Left forelimb (tissue), 1 donor: ENCODE results near the gene CTNNBL1.

Source experiments
- DNase-seq: peaks from one replicate; pipeline ENCODE4 v3.0.0-alpha.2; 2018; ENCODE audit warnings: low spot score

CTNNBL1 gene

GRCh38 chr20:37816003-37816402, 122.2 kb downstream of the CTNNBL1 start:
- DNase-seq, result no peak

DNA sequence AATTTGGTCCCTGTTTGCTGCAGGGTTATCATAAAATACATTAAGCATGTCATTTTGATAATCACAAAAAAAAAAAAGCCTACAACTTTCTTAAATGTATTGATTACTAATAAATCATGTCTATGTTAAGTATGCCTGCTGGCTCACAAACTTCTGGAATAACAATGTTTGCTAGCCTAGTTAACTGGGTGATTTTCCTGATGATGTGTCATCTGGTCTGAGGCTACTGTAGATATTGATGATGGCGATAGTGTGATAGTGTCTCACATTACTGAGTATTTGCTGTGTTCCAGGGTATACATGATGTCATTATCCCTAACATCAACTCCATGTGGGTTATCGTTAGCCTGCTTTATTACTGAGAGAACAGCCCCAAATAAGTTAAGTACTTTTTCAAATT, 122.9 kb downstream of the CTNNBL1 start:
- DNase-seq, result no peak

DNA sequence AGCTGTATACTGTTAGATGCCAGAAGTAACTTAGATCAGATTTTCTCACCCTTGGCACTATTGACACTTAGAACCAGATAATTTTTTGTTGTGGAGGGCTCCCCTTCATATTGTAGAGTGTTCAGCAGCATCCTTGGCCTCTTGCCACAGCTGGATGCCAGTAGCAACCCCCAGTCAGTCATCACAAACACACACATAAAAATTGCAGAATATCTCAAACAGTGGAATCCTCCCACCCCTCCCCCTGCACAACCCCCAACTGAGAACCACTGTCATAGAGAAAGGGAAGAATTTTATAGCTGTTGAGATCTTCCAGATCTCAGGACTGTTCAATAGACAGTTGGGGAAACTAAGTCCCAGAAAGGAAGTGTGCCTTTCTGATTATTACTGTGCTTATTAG, 127.9 kb downstream of the CTNNBL1 start:
- DNase-seq, result no peak

DNA sequence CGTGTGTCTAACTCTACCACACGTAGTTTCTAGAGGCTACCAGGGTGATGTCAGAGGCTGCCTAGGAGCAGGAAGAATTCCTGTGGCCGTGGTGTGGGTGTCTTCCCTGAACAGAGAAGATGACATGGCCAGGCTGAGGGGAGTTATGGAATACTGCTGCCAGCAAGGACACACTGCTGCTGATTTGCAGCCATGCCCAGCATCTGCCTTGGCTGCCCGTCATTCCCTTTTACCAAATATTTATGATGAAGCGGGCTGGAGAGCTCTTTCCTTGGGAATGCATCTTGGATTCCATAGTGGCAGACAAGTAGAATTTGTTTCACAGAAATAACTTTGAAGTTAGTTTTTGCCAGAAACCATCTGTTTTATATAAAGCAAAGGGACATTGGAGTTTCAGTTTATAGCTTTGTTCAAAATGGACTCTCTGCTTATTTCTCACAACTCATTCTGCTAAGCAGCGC, 128.3 kb downstream of the CTNNBL1 start:
- no peak for DNase-seq

DNA sequence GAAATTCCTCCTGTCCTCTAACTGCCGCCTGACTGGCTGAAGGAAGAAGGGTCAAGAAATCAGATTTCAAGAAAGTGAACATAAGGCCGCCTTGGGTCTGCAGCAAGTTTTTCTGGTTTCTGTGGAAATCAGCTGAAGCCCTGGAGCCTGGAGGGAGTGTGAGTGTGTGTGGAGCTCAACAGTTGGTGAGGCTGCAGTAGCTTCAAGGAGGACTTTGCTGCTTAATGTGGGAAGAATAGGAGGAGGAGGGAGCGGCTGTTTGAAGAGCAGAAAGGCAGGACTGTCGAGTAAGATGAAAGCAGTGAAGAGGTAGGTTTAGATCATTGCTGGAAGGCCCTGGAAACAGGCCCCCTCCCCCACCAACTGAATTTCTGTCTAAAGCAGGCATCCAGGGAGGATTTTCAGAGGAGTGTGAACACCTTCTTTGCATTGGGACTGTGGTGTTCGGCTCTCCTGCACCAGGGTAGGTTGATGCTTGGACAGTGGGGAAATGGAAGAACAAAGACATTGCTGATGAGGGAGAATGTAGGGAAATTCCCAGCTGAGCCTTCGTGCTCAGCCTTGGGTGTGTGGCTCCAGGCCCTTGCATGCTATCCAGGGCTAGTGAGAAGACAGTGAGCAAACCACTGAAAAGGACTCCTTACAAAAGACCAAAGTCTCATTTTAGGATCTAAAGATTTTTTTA, 129.6 kb downstream of the CTNNBL1 start:
- DNase-seq, result no peak

DNA sequence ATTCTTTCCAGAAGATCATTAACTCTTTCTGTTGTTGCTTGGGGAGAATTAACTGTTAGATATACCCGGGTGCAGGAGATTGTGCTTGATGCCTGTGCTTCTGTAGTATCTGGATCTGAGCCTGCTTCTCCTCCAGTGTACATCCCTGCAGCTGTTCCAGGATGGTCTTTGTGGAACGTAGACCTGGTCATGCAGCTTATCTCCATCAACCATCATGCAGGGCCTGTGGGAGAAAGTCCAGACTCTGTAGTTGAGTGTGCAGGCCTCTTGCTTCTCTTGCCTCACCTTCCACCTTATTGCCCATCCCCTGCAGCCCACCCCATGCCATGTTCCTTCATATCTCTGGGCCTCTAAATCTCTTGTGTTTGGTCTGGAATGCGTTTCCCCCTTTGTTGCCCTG, 133.8 kb downstream of the CTNNBL1 start:
- DNase-seq, result no peak

DNA sequence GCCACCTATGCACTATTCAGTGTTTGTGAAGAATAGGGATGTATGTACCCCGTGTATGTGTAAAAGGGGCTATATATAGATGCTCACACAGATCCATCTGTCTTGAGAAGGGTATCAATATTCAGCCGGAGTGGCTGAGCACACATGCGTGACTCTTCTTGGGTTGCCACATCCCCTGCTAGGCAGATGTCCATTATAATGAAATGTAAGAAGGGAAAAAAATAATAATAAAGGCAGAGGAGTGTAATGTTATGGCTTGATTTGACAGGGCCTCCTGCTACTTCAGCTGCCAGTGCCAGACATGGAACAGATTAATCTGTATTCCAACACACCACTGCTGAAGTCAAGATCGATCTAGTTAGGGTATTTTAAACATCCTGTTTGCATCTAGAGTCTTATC, 134.9 kb downstream of the CTNNBL1 start:
- DNase-seq, result no peak

- DNase-seq, result no peak
Measured at GRCh38 chr20:37829128-37829527, 135.3 kb downstream of the CTNNBL1 start.

DNA sequence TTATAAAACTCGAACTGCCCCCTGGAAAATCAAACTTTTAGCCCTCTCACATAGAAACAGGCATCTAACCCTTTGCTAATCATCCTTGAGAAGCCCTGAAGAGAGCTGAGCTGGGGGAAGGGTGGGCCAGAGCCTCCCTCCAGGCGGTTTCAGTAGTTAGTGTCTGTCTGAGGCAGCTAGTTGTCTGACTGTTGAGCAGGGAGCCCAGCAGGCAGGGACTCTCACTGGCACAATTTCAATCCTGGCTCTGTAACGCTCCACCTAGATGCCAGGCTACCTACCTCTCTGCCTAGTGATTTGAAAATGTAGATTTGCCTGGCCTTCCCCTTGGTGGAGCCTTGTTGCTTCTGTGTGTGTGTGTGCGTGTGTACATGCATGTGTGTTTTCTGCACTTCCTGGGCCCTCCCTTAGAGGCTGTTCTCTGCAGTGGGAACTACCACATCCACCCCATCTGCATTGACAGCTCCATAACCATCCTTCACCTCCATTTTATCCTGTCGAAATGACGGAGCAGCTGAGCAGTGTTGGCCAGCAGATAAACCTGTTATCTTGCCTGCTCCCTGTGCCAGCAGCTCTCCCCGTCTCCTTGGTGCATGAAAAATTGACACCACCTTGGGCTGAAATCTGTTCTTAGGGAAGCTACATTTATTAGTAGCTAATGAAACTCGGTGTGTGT, 139.5 kb downstream of the CTNNBL1 start:
- no peak for DNase-seq

DNA sequence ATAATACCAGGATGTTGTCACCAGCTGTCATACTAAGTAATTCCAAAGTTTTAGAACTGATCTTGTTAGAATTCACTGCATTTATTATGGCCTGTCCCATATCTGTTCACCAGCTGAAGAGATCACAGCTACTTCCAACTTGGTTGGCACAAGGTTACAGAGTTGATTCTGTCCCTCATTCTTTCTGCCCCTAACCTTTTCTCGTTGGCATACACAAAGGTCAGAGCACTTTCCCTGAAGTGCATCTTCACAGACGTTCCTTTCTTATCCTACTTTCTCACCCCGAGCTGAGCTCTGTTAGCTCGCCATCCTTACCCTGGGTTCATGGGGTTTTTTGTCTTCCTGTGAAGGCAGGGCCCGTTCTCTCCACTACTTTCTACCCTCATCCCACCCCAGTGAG, 143.1 kb downstream of the CTNNBL1 start:
- DNase-seq, result no peak

GRCh38 chr20:37837924-37838323, 144.1 kb downstream of the CTNNBL1 start:
- no peak for DNase-seq

DNA sequence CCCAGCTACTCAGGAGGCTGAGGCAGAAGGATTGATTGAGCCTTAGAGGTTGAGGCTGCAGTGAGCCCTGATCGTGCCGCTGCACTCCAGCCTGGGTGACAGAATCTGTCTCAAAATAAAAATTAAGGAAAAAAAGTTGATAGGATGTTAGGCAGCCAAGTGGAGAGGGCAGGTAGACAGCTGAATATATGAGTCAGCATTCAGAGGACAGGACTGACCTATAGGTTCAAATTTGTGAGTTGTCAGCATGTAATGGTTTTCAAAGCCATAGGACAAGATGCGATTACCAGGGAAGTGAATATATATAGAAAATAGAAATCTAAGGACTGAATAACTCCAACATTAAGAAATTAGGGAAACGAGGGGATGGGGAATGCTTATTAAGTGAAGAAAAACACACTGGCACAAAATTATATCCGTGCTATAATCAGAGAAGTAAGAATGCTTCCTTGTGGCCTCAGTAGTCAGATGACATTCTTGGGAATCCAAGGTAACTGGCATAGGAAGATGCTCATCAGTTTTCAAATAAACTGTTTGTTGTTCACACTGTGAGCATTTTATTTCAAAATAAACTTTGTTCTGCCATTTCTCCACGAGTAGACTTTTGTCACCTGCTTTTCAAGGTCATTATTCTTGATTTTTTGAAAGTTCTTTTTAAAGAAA, 145.1 kb downstream of the CTNNBL1 start:
- no peak for DNase-seq

- no peak for DNase-seq
Measured at GRCh38 chr20:37839432-37839827, 145.6 kb downstream of the CTNNBL1 start.

DNA sequence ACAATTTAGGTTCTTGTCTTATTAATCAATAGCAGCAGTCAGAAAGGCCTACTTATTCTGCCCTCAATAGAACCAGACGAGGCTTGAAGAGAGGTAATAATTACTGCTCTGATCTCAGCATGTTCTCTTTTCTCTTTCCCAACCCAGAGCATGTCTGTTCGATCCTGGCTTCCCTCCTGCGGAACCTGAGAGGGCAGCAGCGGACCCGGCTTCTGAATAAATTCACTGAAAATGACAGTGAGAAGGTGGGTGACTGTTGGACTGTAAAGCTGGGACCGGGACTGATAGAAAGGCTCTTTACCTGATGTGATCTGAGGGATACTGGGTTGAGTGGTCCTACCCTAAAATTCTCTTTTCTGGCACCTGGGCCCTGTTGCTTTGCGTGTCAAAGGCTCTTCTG, 146.1 kb downstream of the CTNNBL1 start:
- no peak for DNase-seq

DNA sequence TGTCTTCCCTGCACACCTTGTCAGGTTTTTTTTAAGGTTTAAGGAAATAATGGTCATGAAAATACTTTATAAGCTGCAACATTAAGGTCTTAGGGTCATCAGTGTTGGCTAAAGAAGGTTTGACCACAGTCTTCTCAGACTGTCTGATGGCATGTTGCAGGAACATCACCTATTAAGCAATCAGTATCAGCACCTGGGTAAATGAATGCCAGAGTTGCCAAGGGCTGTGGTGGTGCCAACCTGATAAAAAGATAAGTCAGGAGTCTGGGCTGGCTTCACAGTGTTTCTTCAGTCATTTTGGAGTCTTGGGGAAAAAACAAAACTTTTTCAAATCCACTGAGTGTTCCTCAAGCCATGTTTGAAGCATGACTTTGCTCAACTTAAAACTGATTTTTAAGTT, 147.6 kb downstream of the CTNNBL1 start:
- no peak for DNase-seq

DNA sequence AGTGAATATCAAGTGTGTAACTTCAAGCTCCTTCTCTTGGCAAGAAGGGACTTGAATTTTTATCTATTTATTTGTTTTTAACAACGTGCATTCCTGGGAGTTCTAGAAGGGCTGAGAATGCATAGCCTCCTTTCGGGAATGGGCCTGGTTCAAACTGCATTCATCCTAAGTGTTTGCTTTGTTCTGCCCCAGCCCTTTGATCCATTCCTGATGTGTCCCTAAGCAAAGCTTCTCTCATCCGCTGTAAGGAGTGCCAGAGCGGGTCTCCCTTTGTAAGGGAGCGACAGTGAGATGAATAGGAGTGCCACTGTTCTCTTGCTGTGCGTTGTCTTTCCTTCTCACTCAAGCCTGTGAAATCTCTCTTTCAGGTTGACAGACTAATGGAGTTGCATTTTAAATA, 148.1 kb downstream of the CTNNBL1 start:
- no peak for DNase-seq

- DNase-seq, result no peak
Measured at GRCh38 chr20:37845241-37845681, 151.4 kb downstream of the CTNNBL1 start.

- no peak for DNase-seq
Measured at GRCh38 chr20:37845878-37846277, 152.0 kb downstream of the CTNNBL1 start.

DNA sequence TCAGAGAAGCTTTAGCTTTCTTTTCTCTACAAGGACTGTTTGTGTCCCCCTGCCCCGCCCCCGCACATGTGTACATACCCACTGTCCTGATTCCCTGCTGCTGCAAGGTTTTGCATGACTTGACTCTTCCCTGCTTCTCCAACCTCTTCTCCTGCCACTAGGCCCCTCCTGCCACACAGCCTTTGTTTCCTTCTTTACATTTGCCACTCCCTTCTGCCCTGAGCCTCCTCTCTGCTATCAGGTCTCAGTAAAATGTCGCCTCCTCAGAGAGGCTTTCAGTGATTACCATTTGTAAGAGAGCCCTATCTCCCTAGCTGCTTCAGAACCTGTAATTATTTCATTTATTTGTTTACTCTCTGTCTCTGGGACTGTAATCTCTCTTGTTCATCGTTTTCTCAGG, 152.7 kb downstream of the CTNNBL1 start:
- no peak for DNase-seq

DNA sequence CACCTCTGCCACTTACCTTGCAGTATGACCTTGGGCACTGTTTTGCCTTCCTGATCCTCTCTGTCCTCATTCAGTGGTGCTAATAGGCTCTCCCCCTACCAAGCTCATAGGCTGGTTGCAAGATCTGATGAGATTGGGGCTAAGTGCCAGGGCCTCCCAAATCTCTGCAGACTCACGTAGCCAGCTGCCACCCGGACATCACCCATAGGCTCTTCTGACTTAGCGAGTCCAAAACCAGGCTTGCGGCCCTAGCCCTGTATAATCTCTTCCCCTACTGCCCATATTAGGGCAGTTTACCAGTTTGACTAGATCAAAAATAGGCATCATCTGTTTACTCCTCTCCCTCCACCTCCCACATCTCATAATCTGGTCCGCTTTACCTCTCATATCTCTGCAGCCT, 154.9 kb downstream of the CTNNBL1 start:
- DNase-seq, result no peak

GRCh38 chr20:37849156-37849555, 155.3 kb downstream of the CTNNBL1 start:
- DNase-seq, result no peak

- no peak for DNase-seq
Measured at GRCh38 chr20:37849566-37849965, 155.7 kb downstream of the CTNNBL1 start.

DNA sequence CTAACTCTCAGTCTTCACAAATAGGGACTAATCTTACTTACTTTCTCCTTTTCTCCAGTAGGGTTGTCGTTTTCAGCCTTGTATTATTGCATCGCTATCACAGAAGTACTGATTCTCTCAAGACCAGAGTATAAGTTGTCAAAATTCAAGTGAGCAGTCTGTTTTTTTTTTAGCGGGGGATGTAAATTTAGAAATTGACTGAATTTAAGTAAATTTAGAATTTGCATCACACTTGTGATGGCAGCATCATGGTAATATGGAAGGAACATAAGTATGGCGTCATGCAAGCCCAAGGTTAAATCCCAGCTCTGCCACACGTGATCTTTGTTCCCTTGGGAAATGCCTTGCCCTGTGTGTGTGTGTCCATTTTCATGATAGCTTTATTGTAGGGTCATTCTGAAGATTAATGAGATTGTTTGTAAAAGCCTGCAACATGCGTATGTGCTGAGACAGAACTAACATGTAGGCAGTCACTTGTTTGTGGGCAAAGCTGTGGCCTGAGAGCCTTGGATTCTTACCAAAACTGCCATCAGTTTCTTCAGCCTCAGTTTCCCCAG, 156.3 kb downstream of the CTNNBL1 start:
- no peak for DNase-seq
